GM19397 (cell line): ENCODE data around the gene LRRTM3.

Experiments used
- ATAC-seq: cut with Tn5 transposase; IDR thresholded peaks from one replicate; pipeline ENCODE4 v1.9.1; 2021; ENCODE audit warnings: mild to moderate bottlenecking, moderate library complexity; ENCODE audit not compliant: unreplicated experiment

The LRRTM3 gene

GRCh38 chr10:66931340-66931948 lies 5.6 kb downstream of the LRRTM3 start:
- no peak for ATAC-seq

DNA sequence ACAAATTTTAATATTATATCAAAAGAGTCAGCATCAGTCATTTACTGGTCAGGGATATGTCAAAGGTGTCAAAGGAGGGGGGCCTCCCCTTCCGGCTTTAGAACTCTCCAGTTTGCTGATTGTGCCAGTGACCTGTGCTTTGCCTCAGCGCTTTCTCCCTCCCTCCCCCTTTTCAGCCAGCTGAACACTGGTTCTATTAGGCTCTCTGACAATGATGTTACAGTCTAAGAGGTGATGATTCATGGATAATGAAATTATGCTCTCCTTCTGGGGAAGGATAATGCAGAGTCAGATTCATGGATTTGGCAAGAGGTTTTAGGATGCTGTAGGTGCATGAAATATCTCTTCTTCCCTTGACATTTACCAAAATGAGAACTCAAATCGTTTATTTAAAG lies 6.1 kb downstream of the LRRTM3 start:
- ATAC-seq = no peak

- ATAC-seq = no peak
Measured at GRCh38 chr10:66934711-66935110, 8.9 kb downstream of the LRRTM3 start.

DNA sequence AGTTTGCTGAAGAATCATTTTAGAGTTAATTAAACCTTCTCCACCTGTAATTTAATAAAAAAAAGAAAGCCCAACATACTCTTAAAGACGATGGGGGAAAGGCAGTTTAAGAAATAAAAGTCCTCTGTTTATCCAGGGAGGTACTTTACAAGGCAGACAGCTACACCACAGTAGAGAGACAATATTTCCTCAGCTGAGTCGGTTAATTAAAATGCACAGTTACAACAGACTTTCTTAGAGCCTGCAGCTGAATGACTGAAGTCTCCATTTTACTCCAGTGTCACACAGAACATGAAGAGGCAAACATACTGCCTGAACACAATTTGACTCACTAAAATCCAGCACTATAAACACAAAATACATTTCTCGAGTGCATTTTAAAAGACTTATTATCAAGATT lies 15.1 kb downstream of the LRRTM3 start:
- no peak for ATAC-seq

DNA sequence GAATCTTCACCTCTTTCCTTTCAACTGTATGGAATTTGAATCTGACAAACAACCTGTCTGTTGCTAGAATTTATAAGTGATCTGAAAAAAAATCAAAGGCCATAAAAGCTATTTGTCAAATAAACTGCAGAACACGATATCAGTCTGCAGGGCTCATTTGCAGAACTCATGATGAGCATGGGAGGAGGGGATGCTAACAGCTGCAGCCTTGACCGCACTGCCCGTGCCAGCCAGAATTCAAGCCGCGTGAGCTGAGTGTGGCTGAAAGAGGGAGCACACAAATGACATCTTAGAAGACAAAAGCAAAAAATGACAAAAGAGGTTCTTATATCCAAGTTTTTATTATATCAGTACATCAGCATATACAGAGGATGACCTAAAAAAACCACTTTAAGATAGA lies 15.7 kb downstream of the LRRTM3 start:
- ATAC-seq = no peak

DNA sequence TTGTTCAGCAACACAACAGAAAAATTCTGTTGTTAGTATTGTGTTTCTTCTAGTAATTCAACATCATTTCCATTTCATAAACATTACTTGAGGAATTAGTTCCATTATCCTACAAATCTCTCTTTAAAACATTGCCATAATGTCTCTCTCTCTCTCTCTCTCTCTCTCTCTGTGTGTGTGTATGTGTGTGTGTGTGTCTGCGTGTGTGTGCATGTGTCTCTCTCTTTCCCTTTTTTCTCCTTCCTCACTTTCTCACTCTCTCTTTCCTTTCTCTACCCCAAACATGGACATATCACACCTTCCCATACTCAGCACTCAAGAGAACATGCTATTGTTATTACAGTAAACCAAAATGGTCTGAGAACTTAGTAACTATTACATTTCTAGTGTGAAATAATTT lies 16.6 kb downstream of the LRRTM3 start:
- no peak for ATAC-seq

DNA sequence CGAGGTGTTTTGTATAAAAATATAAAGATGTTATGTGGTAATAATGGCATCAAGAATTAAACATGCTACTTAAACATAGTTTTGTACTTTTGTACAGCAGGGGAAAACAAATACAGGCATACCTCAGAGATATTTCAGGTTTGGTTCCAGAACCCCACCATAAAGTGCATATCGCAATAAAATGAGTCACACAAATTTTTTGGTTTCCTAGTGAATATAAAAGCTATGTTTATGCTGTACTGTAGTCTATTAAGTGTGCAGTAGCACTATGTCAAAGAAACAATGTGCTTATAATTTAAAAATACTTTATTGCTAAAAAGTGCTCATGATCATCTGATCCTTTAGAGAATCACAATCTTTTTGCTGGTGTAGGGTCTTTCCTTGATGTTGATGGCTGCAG lies 17.8 kb downstream of the LRRTM3 start:
- no peak for ATAC-seq

- no peak for ATAC-seq
Measured at GRCh38 chr10:66951896-66952295, 26.1 kb downstream of the LRRTM3 start.

DNA sequence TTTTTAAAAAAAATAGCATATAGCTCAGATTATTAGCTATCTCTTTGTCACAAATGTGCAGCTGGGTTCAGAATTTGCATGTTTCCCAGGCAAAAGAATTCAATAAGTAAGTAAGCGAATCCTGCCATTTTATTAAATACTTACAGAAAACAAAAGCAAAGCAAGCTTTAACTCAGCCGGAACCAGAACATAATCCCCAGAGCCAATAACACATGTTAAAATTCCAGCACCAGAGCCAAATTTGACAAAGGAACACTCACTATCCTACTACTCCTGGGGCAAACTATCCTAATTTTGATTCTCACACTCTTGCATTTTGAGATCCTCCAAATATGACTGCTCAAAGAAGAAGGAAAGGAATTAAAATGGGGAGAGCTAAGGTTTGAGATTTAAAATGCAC lies 32.6 kb downstream of the LRRTM3 start:
- ATAC-seq = no peak

GRCh38 chr10:66964946-66965345 lies 39.1 kb downstream of the LRRTM3 start:
- ATAC-seq = no peak

DNA sequence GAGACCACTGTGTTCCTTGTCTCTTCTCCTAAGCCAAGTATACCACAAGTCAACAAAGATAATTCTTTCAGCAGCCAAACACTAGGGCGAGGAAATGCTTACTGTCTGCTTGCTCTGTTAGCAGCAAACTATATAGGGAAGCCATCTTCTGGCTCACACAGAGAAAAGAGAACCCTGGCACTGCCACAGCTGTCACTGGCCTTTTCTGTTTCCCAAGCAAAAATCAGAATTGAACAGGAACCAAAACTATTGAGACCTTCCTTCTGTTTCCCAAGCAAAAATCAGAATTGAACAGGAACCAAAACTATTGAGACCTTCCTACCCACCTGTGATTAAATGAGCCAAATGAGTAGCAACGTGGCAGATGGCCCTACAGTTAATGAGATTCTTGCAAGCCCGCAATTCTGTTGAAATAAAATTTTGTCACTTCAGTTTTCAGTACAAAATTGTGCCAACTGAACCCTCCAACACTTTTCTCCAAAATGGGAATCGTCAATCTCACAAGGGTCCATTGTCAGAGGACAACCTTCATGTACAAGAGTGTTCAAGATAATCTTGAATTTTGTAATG lies 54.5 kb downstream of the LRRTM3 start:
- no peak for ATAC-seq

GRCh38 chr10:66981361-66982052 lies 55.7 kb downstream of the LRRTM3 start:
- ATAC-seq = no peak

- no peak for ATAC-seq
Measured at GRCh38 chr10:66982053-66982420, 56.2 kb downstream of the LRRTM3 start.

- no peak for ATAC-seq
Measured at GRCh38 chr10:66982792-66983474, 57.1 kb downstream of the LRRTM3 start.

- no peak for ATAC-seq
Measured at GRCh38 chr10:66983475-66983818, 57.6 kb downstream of the LRRTM3 start.

DNA sequence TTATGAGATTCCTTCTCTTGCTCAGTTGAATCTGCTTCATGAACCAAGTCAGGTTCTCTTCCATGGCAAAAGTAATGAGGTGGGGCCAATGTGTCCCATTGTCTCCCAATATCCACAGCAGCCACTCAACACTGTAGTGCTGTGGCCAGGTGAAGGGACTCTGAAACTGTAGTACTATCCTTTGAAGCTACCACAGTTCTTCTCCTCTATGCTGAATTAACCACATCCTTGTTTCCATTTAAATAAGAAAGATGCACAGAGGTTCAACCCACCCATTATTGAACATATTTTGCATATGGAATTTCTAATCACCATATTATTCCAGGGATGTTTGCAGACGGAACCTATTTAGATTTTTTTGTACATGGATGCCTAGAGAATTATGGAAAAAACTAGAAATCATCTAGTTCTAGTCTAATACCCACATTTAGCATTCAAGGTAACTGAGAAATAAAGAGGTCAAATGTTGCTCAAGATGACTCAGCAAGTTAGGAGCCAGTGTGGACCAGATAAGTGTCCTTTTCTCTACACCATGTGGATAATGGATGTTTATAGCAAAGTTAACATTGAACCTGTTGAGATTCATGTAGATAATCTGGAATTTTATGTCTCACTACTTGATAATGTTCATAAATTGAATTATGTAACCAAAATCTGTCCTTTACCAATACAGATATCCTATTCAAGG lies 64.5 kb downstream of the LRRTM3 start:
- ATAC-seq = no peak

DNA sequence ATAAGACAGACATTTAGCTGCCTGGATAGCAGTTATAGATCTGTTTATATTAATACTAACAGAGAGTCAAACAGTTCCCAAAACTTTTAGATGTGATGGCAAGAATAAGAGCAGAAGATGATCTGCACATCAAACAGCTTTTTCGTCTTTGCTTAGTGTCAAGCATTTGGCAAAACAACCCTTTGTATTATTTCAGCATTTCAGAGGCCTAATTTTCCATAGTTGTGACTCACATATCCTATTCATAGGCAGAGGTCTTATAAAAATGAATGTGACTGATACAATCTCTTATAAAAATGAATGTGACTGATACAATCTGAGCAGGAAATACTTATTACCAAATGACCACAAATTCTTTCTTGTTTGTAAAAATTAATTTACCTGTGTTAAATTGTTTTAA lies 71.2 kb downstream of the LRRTM3 start:
- ATAC-seq = no peak

DNA sequence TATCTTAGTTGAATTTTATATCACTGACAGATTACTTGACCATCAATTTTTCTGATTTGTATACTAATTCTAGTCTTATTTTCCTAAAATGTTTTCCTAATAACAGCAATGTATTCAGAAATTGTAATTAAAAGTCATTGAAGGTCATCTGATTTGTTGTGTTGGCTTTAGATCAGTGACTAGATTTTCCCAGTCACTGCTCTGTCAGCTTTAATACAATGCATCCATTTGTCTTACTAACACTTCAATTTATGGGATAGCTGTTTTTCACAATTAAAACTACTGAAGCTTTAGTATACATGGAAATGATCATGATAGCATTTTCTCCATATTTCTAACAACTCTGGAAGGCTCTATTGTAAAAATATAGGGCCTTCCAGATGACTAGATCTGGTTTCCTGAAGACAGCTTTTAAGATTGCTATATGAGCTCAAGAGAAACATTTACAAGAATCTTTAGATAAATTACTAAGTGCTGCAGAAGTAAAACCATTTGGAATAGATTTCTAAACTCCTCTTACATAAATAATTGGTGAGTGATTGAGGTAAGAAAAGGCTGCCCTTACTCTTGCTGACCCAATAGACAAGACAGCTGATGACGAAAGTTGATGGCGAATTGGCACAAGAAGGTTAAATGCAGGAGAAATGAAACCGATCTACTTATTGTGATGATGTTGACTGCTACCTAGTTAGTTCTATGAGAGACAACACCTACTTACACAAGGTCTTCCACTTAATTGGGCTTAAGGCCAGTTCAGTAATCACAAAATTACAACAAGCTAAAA lies 74.1 kb downstream of the LRRTM3 start:
- ATAC-seq = no peak

DNA sequence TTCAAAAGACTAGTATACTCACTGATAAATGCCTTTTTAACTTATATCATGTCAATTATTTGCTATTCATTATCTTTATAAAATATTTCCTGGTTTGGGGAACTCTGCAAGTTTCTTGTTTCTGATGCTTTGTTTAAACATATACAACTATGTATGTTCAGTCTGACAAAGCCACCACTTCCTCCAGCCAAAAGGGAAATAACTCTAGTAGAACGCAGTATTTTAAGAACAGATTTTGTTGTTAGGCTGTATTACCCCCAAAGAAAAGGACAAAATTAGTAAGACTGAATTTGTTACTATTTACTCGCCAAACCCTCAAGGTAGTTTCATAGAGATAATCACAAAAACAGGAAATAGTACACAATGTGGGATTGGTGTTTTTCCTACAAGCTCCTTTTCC lies 78.9 kb downstream of the LRRTM3 start:
- no peak for ATAC-seq

DNA sequence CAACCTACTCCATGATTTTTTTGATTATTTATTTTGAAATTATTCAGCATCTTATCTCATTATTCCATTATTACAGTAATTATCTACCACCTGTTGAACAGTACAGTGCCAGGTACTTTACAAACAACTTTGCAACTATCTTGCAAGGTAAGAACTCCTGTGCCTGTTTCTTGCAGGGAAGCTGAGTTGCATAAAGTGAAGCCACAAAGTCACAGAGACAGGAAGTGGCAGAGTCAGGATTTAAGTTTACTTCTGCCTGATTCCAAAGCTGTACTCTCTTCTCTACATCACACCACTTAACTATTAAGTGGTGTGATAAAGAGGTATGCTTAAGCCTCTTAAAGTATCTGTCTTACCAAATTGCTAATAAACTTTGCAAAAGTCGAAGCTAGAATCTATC lies 80.1 kb downstream of the LRRTM3 start:
- ATAC-seq = no peak

DNA sequence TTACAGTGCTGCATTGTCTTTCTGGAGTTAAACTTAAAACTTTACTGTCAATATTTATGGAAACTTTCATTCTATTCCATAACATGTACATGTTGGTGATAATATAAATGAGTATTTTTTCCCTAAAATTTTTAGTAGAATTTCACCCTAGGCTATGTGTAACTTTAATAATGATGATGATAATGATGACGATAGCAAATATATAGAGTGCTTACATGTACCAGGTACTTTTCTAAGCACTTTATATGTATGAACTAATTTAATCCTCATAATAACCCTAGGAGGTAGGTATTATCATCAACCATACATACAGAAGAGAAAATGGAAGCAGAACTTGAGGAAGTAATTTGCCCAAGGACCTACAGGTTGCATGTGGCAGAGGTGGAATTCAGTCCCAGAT lies 85.6 kb downstream of the LRRTM3 start:
- no peak for ATAC-seq
